ENCODE results near the gene GRK5.

GRK5 gene

GRCh38 chr10:119398996-119399395 is 191.6 kb downstream of the GRK5 start:
- no peak overlapping the region for H3K4me3 ChIP-seq (ENCODE audit: low read depth, low read length)
- no peaks in the 10 kb centered on the region for H3K27me3 ChIP-seq (ENCODE audit: control insufficient read depth, insufficient read depth, low read length)
- no peak overlapping the region for H3K27ac ChIP-seq (ENCODE audit: low read depth, low read length)
- no peak overlapping the region for H3K9ac ChIP-seq (ENCODE audit: low read depth, low read length)
- no peaks in the 10 kb centered on the region for H3K36me3 ChIP-seq (ENCODE audit: control insufficient read depth, insufficient read depth, low read length)
- no peaks in the 10 kb centered on the region for H3K4me1 ChIP-seq (ENCODE audit: control insufficient read depth, insufficient read depth, low read length)
- H3K9me3 ChIP-seq (ENCODE audit: control insufficient read depth, insufficient read depth, low read length), result no peaks in the 10 kb centered on the region

- no peaks in the 10 kb centered on the region for H3K36me3 ChIP-seq (ENCODE audit: control insufficient read depth, insufficient read depth, low read length)
- no peaks in the 10 kb centered on the region for H3K4me1 ChIP-seq (ENCODE audit: control insufficient read depth, insufficient read depth, low read length)
- H3K27ac ChIP-seq (ENCODE audit: low read depth, low read length), result no peak overlapping the region
- H3K27me3 ChIP-seq (ENCODE audit: control insufficient read depth, insufficient read depth, low read length), result no peaks in the 10 kb centered on the region
- no peak overlapping the region for H3K9ac ChIP-seq (ENCODE audit: low read depth, low read length)
- H3K4me3 ChIP-seq (ENCODE audit: low read depth, low read length), result no peak overlapping the region
- no peaks in the 10 kb centered on the region for H3K9me3 ChIP-seq (ENCODE audit: control insufficient read depth, insufficient read depth, low read length)
Observed at GRCh38 chr10:119399466-119399865, 192.1 kb downstream of the GRK5 start.

- Histone ChIP-seq H3K4me1 (ENCODE audit: control insufficient read depth, insufficient read depth, low read length) (no peaks in the 10 kb centered on the region), H3K27me3 (ENCODE audit: control insufficient read depth, insufficient read depth, low read length) (no peaks in the 10 kb centered on the region), H3K27ac (ENCODE audit: low read depth, low read length) (no peak overlapping the region), H3K36me3 (ENCODE audit: control insufficient read depth, insufficient read depth, low read length) (no peaks in the 10 kb centered on the region), H3K4me3 (ENCODE audit: low read depth, low read length) (no peak overlapping the region), H3K9ac (ENCODE audit: low read depth, low read length) (no peak overlapping the region), H3K9me3 (ENCODE audit: control insufficient read depth, insufficient read depth, low read length) (no peaks in the 10 kb centered on the region)
Observed at GRCh38 chr10:119401671-119402395, 194.5 kb downstream of the GRK5 start.

- Histone ChIP-seq H3K27me3 (ENCODE audit: control insufficient read depth, insufficient read depth, low read length) (no peaks in the 10 kb centered on the region), H3K27ac (ENCODE audit: low read depth, low read length) (no peak overlapping the region), H3K9ac (ENCODE audit: low read depth, low read length) (no peak overlapping the region), H3K4me3 (ENCODE audit: low read depth, low read length) (no peak overlapping the region), H3K36me3 (ENCODE audit: control insufficient read depth, insufficient read depth, low read length) (no peaks in the 10 kb centered on the region), H3K9me3 (ENCODE audit: control insufficient read depth, insufficient read depth, low read length) (no peaks in the 10 kb centered on the region), H3K4me1 (ENCODE audit: control insufficient read depth, insufficient read depth, low read length) (no peaks in the 10 kb centered on the region)
Observed at GRCh38 chr10:119403921-119404320, 196.6 kb downstream of the GRK5 start.

GRCh38 chr10:119404719-119405519 is 197.5 kb downstream of the GRK5 start:
- Histone ChIP-seq H3K4me3 (ENCODE audit: low read depth, low read length) (no peak overlapping the region), H3K36me3 (ENCODE audit: control insufficient read depth, insufficient read depth, low read length) (no peaks in the 10 kb centered on the region), H3K9ac (ENCODE audit: low read depth, low read length) (no peak overlapping the region), H3K9me3 (ENCODE audit: control insufficient read depth, insufficient read depth, low read length) (no peaks in the 10 kb centered on the region), H3K27me3 (ENCODE audit: control insufficient read depth, insufficient read depth, low read length) (no peaks in the 10 kb centered on the region), H3K4me1 (ENCODE audit: control insufficient read depth, insufficient read depth, low read length) (no peaks in the 10 kb centered on the region), H3K27ac (ENCODE audit: low read depth, low read length) (no peak overlapping the region)

- Histone ChIP-seq H3K36me3 (ENCODE audit: control insufficient read depth, insufficient read depth, low read length) (no peaks in the 10 kb centered on the region), H3K27me3 (ENCODE audit: control insufficient read depth, insufficient read depth, low read length) (no peaks in the 10 kb centered on the region), H3K9ac (ENCODE audit: low read depth, low read length) (no peak overlapping the region), H3K4me3 (ENCODE audit: low read depth, low read length) (no peak overlapping the region), H3K9me3 (ENCODE audit: control insufficient read depth, insufficient read depth, low read length) (no peaks in the 10 kb centered on the region), H3K4me1 (ENCODE audit: control insufficient read depth, insufficient read depth, low read length) (no peaks in the 10 kb centered on the region), H3K27ac (ENCODE audit: low read depth, low read length) (no peak overlapping the region)
Observed at GRCh38 chr10:119405520-119405807, 198.1 kb downstream of the GRK5 start.

GRCh38 chr10:119406137-119406536 is 198.8 kb downstream of the GRK5 start:
- no peak overlapping the region for H3K9ac ChIP-seq (ENCODE audit: low read depth, low read length)
- H3K4me3 ChIP-seq (ENCODE audit: low read depth, low read length), result no peak overlapping the region
- no peaks in the 10 kb centered on the region for H3K9me3 ChIP-seq (ENCODE audit: control insufficient read depth, insufficient read depth, low read length)
- H3K36me3 ChIP-seq (ENCODE audit: control insufficient read depth, insufficient read depth, low read length), result no peaks in the 10 kb centered on the region
- H3K27me3 ChIP-seq (ENCODE audit: control insufficient read depth, insufficient read depth, low read length), result no peaks in the 10 kb centered on the region
- H3K27ac ChIP-seq (ENCODE audit: low read depth, low read length), result no peak overlapping the region
- H3K4me1 ChIP-seq (ENCODE audit: control insufficient read depth, insufficient read depth, low read length), result no peaks in the 10 kb centered on the region

- H3K4me3 ChIP-seq (ENCODE audit: low read depth, low read length), result no peak overlapping the region
- no peak overlapping the region for H3K9ac ChIP-seq (ENCODE audit: low read depth, low read length)
- no peaks in the 10 kb centered on the region for H3K9me3 ChIP-seq (ENCODE audit: control insufficient read depth, insufficient read depth, low read length)
- no peak overlapping the region for H3K27ac ChIP-seq (ENCODE audit: low read depth, low read length)
- H3K4me1 ChIP-seq (ENCODE audit: control insufficient read depth, insufficient read depth, low read length), result no peaks in the 10 kb centered on the region
- no peaks in the 10 kb centered on the region for H3K36me3 ChIP-seq (ENCODE audit: control insufficient read depth, insufficient read depth, low read length)
- no peaks in the 10 kb centered on the region for H3K27me3 ChIP-seq (ENCODE audit: control insufficient read depth, insufficient read depth, low read length)
Observed at GRCh38 chr10:119406601-119407253, 199.4 kb downstream of the GRK5 start.

GRCh38 chr10:119407254-119407777 is 199.9 kb downstream of the GRK5 start:
- Histone ChIP-seq H3K9me3 (ENCODE audit: control insufficient read depth, insufficient read depth, low read length) (no peaks in the 10 kb centered on the region), H3K9ac (ENCODE audit: low read depth, low read length) (no peak overlapping the region), H3K36me3 (ENCODE audit: control insufficient read depth, insufficient read depth, low read length) (no peaks in the 10 kb centered on the region), H3K4me1 (ENCODE audit: control insufficient read depth, insufficient read depth, low read length) (no peaks in the 10 kb centered on the region), H3K4me3 (ENCODE audit: low read depth, low read length) (no peak overlapping the region), H3K27ac (ENCODE audit: low read depth, low read length) (no peak overlapping the region), H3K27me3 (ENCODE audit: control insufficient read depth, insufficient read depth, low read length) (no peaks in the 10 kb centered on the region)

- H3K36me3 ChIP-seq (ENCODE audit: control insufficient read depth, insufficient read depth, low read length), result no peaks in the 10 kb centered on the region
- no peaks in the 10 kb centered on the region for H3K9me3 ChIP-seq (ENCODE audit: control insufficient read depth, insufficient read depth, low read length)
- H3K9ac ChIP-seq (ENCODE audit: low read depth, low read length), result no peak overlapping the region
- H3K4me3 ChIP-seq (ENCODE audit: low read depth, low read length), result no peak overlapping the region
- no peak overlapping the region for H3K27ac ChIP-seq (ENCODE audit: low read depth, low read length)
- H3K27me3 ChIP-seq (ENCODE audit: control insufficient read depth, insufficient read depth, low read length), result no peaks in the 10 kb centered on the region
- H3K4me1 ChIP-seq (ENCODE audit: control insufficient read depth, insufficient read depth, low read length), result no peaks in the 10 kb centered on the region
Observed at GRCh38 chr10:119408072-119408471, 200.7 kb downstream of the GRK5 start.

GRCh38 chr10:119408969-119409371 is 201.6 kb downstream of the GRK5 start:
- no peak overlapping the region for H3K27ac ChIP-seq (ENCODE audit: low read depth, low read length)
- no peaks in the 10 kb centered on the region for H3K27me3 ChIP-seq (ENCODE audit: control insufficient read depth, insufficient read depth, low read length)
- no peak overlapping the region for H3K4me3 ChIP-seq (ENCODE audit: low read depth, low read length)
- 0 out of 2 replicates have a peak, but pooled peaks cover 2% of the 10 kb centered on the region for H3K4me1 ChIP-seq (ENCODE audit: control insufficient read depth, insufficient read depth, low read length)
- no peak overlapping the region for H3K9ac ChIP-seq (ENCODE audit: low read depth, low read length)
- no peaks in the 10 kb centered on the region for H3K9me3 ChIP-seq (ENCODE audit: control insufficient read depth, insufficient read depth, low read length)
- H3K36me3 ChIP-seq (ENCODE audit: control insufficient read depth, insufficient read depth, low read length), result no peaks in the 10 kb centered on the region
